ENCODE data around the gene NLK.

DNA sequence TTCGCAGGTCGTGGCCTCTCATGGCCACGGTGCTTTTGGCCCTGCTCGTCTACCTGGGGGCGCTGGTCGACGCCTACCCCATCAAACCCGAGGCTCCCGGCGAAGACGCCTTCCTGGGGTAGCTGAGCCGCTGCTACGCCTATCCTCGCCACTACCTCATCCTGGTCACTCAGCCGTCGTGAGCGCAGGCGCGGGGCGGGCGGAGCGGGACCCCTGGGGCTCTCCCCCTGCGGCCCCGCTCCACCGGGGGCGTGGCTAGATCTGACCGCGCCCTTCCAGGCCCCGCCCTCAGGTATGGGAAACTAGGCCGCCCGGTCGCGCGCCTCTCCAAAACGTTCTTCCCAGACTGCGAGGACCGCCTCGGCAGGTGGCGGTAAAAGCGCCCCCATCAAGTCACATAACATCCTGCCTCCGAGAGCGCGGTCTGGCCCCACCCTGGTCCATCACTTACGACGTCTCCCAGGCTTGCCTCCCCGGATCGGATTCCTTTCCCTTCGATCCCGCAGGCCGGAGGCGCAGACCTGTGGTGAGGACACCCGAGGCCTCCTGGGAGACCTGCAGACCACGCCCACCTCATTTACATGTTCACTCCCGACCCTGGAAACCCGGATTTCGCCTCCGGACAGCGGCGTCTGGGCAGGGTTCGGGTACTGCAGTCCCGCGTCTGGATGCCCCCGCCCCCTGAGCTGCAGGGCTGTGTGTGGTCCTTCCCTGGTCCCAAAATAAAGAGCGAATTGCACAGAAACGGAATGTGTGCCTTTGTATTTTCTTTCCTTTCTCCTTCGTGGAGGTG, 185.0 kb downstream of the NLK start:
- TF ChIP-seq, protein P1, sequence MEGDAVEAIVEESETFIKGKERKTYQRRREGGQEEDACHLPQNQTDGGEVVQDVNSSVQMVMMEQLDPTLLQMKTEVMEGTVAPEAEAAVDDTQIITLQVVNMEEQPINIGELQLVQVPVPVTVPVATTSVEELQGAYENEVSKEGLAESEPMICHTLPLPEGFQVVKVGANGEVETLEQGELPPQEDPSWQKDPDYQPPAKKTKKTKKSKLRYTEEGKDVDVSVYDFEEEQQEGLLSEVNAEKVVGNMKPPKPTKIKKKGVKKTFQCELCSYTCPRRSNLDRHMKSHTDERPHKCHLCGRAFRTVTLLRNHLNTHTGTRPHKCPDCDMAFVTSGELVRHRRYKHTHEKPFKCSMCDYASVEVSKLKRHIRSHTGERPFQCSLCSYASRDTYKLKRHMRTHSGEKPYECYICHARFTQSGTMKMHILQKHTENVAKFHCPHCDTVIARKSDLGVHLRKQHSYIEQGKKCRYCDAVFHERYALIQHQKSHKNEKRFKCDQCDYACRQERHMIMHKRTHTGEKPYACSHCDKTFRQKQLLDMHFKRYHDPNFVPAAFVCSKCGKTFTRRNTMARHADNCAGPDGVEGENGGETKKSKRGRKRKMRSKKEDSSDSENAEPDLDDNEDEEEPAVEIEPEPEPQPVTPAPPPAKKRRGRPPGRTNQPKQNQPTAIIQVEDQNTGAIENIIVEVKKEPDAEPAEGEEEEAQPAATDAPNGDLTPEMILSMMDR (IDR thresholded peaks at IDR 0.05), result no peak
- peak; percentile 26 for TF ChIP-seq POLR2A (IDR thresholded peaks at IDR 0.05)
